ENCODE measurements around the gene AKT3.

GRCh38 chr1:243501002-243501401, 349.0 kb downstream of the AKT3 start:
- TF ChIP-seq CTCF (IDR thresholded peaks at IDR 0.05 in 4 of 5, conservative IDR thresholded peaks at IDR 0.05 in 1 of 5) (no peak), POLR2A (IDR thresholded peaks at IDR 0.05) (no peak)

All from gastrocnemius medialis (tissue), 4 donors.